Loucy (cell line): ENCODE measurements around the gene PLPP1.

Experiments used
- H2AFZ ChIP-seq: fragments of 200-600 bp; sonication (generic); 2 replicates; pipeline ENCODE4 v1.6.0; 2016; ENCODE audit warnings: antibody characterized with exemption, mild to moderate bottlenecking, low read length, moderate library complexity
- H3F3A ChIP-seq: fragments of 200-600 bp; 2 replicates; pipeline ENCODE4 v1.6.0; 2016; ENCODE audit warnings: antibody characterized with exemption, low read depth, mild to moderate bottlenecking
- H3K27me3 ChIP-seq: fragments of 200-600 bp; sonication (generic); 2 replicates; pipeline ENCODE4 v1.6.1; 2014; ENCODE audit warnings: low read length, mild to moderate bottlenecking; ENCODE audit not compliant: insufficient read depth, poor library complexity, severe bottlenecking
- H3K36me3 ChIP-seq: fragments of 200-600 bp; sonication (generic); 2 replicates; pipeline ENCODE4 v1.6.1; 2016; ENCODE audit warnings: low read length; ENCODE audit not compliant: insufficient read depth
- H3K4me1 ChIP-seq: fragments of 200-600 bp; sonication (generic); 2 replicates; pipeline ENCODE4 v1.5.1; 2014; ENCODE audit warnings: low read length, mild to moderate bottlenecking; ENCODE audit not compliant: insufficient read depth, poor library complexity, severe bottlenecking
- H3K4me2 ChIP-seq: fragments of 200-600 bp; sonication (generic); 2 replicates; pipeline ENCODE4 v1.6.0; 2014; ENCODE audit warnings: antibody characterized with exemption, low read length, low read depth, mild to moderate bottlenecking; ENCODE audit not compliant: poor library complexity, severe bottlenecking
- H3K4me3 ChIP-seq: fragments of 200-600 bp; sonication (generic); 2 replicates; pipeline ENCODE4 v1.5.1; 2014; ENCODE audit warnings: low read length, mild to moderate bottlenecking, mixed read lengths; ENCODE audit not compliant: poor library complexity, severe bottlenecking
- H3K79me2 ChIP-seq: fragments of 200-600 bp; sonication (generic); 2 replicates; pipeline ENCODE4 v1.6.1; 2014; ENCODE audit warnings: low read length; ENCODE audit not compliant: insufficient read depth
- H3K9ac ChIP-seq: fragments of 200-600 bp; sonication (generic); 2 replicates; pipeline ENCODE4 v1.6.0; 2014; ENCODE audit warnings: mild to moderate bottlenecking, low read depth, low read length, moderate library complexity; ENCODE audit not compliant: poor library complexity, severe bottlenecking
- H3K9me2 ChIP-seq: fragments of 200-600 bp; sonication (generic); replicated peaks from 2 replicates; pipeline ENCODE4 v1.6.1; 2016; ENCODE audit warnings: low read depth, low read length, mixed read lengths
- H3K9me3 ChIP-seq: fragments of 200-600 bp; sonication (generic); 2 replicates; pipeline ENCODE4 v1.6.1; 2014; ENCODE audit warnings: mild to moderate bottlenecking, antibody characterized with exemption, low read length, low read depth; ENCODE audit not compliant: insufficient read depth
- H4K20me1 ChIP-seq: fragments of 200-600 bp; sonication (generic); 2 replicates; pipeline ENCODE4 v1.6.0; 2014; ENCODE audit warnings: antibody characterized with exemption, low read length, mild to moderate bottlenecking; ENCODE audit not compliant: insufficient read depth, poor library complexity, severe bottlenecking
- EZH2phosphoT487 ChIP-seq: fragments of 200-600 bp; IDR thresholded peaks from 2 replicates; pipeline ENCODE4 v1.6.1; 2018; ENCODE audit warnings: antibody characterized with exemption, mild to moderate bottlenecking, moderate library complexity, borderline replicate concordance
- TF ChIP-seq, protein P1 (sequence below): fragments of 200-600 bp; sonication (generic); conservative IDR thresholded peaks from 2 replicates; pipeline ENCODE4 v1.5.1; 2014; ENCODE audit warnings: mild to moderate bottlenecking, antibody characterized with exemption, low read length

PLPP1 gene

DNA sequence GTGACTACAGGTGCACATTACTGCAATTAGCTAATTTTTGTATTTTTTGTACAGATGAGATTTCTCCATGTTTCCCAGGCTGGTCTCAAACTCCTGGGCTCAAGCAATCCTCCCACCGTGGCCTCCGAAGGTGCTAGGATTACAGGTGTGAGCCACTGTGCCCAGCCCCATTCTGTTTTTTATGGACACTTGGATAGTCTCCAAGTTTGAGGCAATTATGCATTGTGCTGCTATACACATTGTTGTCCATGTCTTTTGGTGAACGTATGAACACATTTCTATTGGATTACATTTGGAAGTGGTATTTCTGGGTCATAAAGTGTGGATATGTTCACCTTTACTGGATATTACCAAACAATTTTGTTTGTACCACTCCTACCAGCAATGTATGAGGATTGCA lies 22.4 kb upstream of the PLPP1 start:
- H3K9ac ChIP-seq = no peak overlapping the region
- no peaks in the 10 kb centered on the region for H4K20me1 ChIP-seq
- H3K9me3 ChIP-seq = no peaks in the 10 kb centered on the region
- H3K4me3 ChIP-seq = no peak overlapping the region
- no peak overlapping the region for H3K4me2 ChIP-seq
- no peaks in the 10 kb centered on the region for H3K36me3 ChIP-seq
- H3F3A ChIP-seq = no peaks in the 10 kb centered on the region
- no peak for TF ChIP-seq EZH2phosphoT487
- TF ChIP-seq, protein P1, sequence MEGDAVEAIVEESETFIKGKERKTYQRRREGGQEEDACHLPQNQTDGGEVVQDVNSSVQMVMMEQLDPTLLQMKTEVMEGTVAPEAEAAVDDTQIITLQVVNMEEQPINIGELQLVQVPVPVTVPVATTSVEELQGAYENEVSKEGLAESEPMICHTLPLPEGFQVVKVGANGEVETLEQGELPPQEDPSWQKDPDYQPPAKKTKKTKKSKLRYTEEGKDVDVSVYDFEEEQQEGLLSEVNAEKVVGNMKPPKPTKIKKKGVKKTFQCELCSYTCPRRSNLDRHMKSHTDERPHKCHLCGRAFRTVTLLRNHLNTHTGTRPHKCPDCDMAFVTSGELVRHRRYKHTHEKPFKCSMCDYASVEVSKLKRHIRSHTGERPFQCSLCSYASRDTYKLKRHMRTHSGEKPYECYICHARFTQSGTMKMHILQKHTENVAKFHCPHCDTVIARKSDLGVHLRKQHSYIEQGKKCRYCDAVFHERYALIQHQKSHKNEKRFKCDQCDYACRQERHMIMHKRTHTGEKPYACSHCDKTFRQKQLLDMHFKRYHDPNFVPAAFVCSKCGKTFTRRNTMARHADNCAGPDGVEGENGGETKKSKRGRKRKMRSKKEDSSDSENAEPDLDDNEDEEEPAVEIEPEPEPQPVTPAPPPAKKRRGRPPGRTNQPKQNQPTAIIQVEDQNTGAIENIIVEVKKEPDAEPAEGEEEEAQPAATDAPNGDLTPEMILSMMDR = no peak
- no peaks in the 10 kb centered on the region for H3K4me1 ChIP-seq
- H2AFZ ChIP-seq = no peak overlapping the region
- no peaks in the 10 kb centered on the region for H3K9me2 ChIP-seq
- H3K79me2 ChIP-seq = no peaks in the 10 kb centered on the region
- no peaks in the 10 kb centered on the region for H3K27me3 ChIP-seq

GRCh38 chr5:55554585-55555202 lies 19.9 kb upstream of the PLPP1 start:
- Histone ChIP-seq H3F3A (no peaks in the 10 kb centered on the region), H4K20me1 (no peaks in the 10 kb centered on the region), H3K27me3 (no peaks in the 10 kb centered on the region), H3K4me3 (no peak overlapping the region), H2AFZ (no peak overlapping the region), H3K36me3 (no peaks in the 10 kb centered on the region), H3K9me3 (no peaks in the 10 kb centered on the region), H3K4me2 (no peak overlapping the region), H3K9me2 (no peaks in the 10 kb centered on the region), H3K79me2 (no peaks in the 10 kb centered on the region), H3K4me1 (no peaks in the 10 kb centered on the region), H3K9ac (no peak overlapping the region)
- TF ChIP-seq, protein P1 = no peak
- TF ChIP-seq EZH2phosphoT487 = no peak

- no peaks in the 10 kb centered on the region for H3K9me2 ChIP-seq
- H3K4me2 ChIP-seq = no peak overlapping the region
- no peaks in the 10 kb centered on the region for H3K9me3 ChIP-seq
- no peak overlapping the region for H2AFZ ChIP-seq
- H3K9ac ChIP-seq = no peak overlapping the region
- H3K79me2 ChIP-seq = no peaks in the 10 kb centered on the region
- H3K27me3 ChIP-seq = no peaks in the 10 kb centered on the region
- no peak overlapping the region for H3K4me3 ChIP-seq
- H3K36me3 ChIP-seq = no peaks in the 10 kb centered on the region
- H3F3A ChIP-seq = no peaks in the 10 kb centered on the region
- H4K20me1 ChIP-seq = no peaks in the 10 kb centered on the region
- no peaks in the 10 kb centered on the region for H3K4me1 ChIP-seq
- TF ChIP-seq, protein P1 = no peak
- TF ChIP-seq EZH2phosphoT487 = no peak
These were observed 17.1 kb upstream of the PLPP1 start for GRCh38 chr5:55551904-55552303.
